Activated T-helper 9 cell treated with anti-CD3 and anti-CD28 coated beads, Interleukin-2, amount 50 U/mL, for 16 hours (primary cell): Measurements from ENCODE around the gene ZBTB17.
"Not testable (repeated sequence)": the region's sequence is repeated elsewhere in the genome, so short reads cannot be mapped to it uniquely, and the experiment has no call there.

Experiments used
- DNase-seq: peaks from one replicate; pipeline ENCODE4 v3.0.0-alpha.2; 2020; ENCODE audit warnings: low read depth

Gene ZBTB17

DNA sequence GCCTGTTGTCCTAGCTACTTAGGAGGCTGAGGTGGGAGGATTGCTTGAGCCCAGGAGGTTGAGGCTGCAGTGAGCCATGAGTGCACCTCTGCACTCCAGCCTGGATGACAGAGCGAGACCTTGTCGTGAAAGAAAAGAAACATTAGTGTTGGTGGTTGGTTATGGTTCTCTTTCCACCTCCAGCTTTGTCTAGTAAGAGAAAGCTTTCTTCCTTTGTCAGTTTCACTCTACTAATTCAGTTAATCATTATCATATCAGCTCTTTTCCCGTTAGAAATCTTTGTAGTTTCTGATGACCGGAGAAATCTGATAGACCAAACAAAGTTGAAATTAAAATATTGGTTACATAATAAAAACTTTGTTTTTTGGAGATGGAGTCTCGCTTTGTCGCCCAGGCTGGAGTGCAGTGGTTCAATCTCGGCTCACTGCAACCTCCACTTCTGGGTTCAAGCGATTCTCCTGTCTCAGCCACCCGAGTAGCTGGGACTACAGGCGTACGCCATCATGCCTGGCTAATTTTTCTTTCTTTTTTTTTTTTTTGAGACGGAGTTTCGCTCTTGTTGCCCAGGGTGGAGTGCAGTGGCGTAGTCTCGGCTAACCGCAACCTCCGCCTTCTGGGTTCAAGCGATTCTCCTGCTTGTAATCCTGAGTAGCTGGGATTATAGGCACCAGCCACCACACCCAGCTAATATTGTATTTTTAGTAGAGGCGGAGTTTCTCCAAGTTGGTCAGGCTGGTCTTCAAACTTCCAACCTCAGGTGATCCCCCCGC, 78.9 kb downstream of the ZBTB17 start:
- DNase-seq = not testable (repeated sequence)

GRCh38 chr1:15895233-15895632, 80.7 kb downstream of the ZBTB17 start:
- no peak for DNase-seq

DNA sequence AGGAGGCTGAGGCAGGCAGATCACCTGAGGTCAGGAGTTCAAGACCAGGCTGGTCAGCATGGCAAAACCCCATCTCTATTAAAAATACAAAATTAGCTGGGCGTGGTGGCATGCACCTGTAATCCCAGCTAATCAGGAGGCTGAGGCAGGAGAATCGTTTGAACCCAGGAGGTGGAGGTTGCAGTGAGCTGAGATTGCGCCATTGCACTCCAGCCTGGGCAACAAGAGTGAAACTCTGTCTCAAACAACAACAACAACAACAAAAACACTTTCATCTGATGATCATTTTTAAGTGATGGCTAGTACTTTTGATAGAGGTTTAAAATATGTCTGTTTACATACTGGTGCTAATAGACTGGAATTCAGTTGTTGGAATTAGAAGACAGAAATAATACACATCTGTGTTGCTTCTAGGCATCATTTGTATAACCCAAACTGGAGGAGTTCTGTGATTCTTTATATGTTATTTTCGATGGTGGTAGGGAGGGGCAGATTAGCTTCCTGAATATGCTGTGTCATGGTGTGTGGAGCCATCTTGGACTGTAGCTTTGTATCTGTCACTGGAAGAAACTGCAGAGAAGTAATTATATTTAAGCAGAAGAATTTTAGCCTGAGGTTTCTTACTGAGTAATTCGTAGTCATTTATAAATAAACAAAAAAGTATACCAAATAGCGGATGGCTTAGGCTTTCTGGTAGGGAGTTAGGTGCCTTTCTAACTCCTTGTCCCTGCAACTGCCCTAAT, 82.9 kb downstream of the ZBTB17 start:
- DNase-seq = not testable (repeated sequence)
